Mesenchymal stem cell (in vitro differentiated cells and primary cell): ENCODE data around the gene NAA30.

Experiments
- DNase-seq: peaks from one replicate; pipeline ENCODE4 v3.0.0-alpha.2; 2013
- H2AFZ ChIP-seq: one replicate; pipeline ENCODE4 v1.6.1; 2013; ENCODE audit warnings: low read depth, mild to moderate bottlenecking, control low read depth, inconsistent platforms, low read length, moderate library complexity
- H2AK5ac ChIP-seq: 2 replicates; pipeline ENCODE4 v1.6.1; 2013; ENCODE audit warnings: low read length, moderate library complexity, mild to moderate bottlenecking, inconsistent platforms; ENCODE audit not compliant: severe bottlenecking
- H2BK120ac ChIP-seq: one replicate; pipeline ENCODE4 v1.6.1; 2013; ENCODE audit warnings: low read depth, mild to moderate bottlenecking, inconsistent platforms, low read length, moderate library complexity
- H2BK12ac ChIP-seq, 2 experiments: one replicate each; pipeline ENCODE4 v1.6.1; 2013; ENCODE audit warnings: inconsistent platforms in 2 of 2, low read length in 2 of 2, mild to moderate bottlenecking in 2 of 2, moderate library complexity in 2 of 2, control low read depth in 1 of 2
- H2BK15ac ChIP-seq: one replicate; pipeline ENCODE4 v1.6.1; 2013; ENCODE audit warnings: mild to moderate bottlenecking, low read depth, inconsistent platforms; ENCODE audit not compliant: poor library complexity, severe bottlenecking
- H2BK5ac ChIP-seq: 2 replicates; pipeline ENCODE4 v1.6.1; 2013; ENCODE audit warnings: low read depth, mild to moderate bottlenecking, low read length, control low read depth, inconsistent platforms; ENCODE audit not compliant: poor library complexity, severe bottlenecking
- H3K14ac ChIP-seq, 2 experiments: one replicate each; pipeline ENCODE4 v1.6.1; 2013; ENCODE audit warnings: inconsistent platforms in 2 of 2, low read length in 2 of 2, control low read depth in 1 of 2, mild to moderate bottlenecking in 1 of 2, moderate library complexity in 1 of 2
- H3K18ac ChIP-seq, 2 experiments: one replicate each; pipeline ENCODE4 v1.6.1; 2013; ENCODE audit warnings: inconsistent platforms in 2 of 2, low read length in 2 of 2, control low read depth in 1 of 2, low read depth in 1 of 2, mild to moderate bottlenecking in 1 of 2
- H3K23ac ChIP-seq, 2 experiments: one replicate each; pipeline ENCODE4 v1.6.1; 2013; ENCODE audit warnings: inconsistent platforms in 2 of 2, low read length in 2 of 2, mild to moderate bottlenecking in 2 of 2, moderate library complexity in 2 of 2, control low read depth in 1 of 2
- H3K27ac ChIP-seq: 2 replicates; pipeline ENCODE4 v1.5.1; 2013; ENCODE audit warnings: mild to moderate bottlenecking, moderate library complexity, low read length, control low read depth, inconsistent platforms; ENCODE audit not compliant: poor library complexity, severe bottlenecking
- H3K27me3 ChIP-seq, 2 experiments: 2 replicates each; pipeline versions ENCODE4 v1.6.1 to v1.7.0; 2013; ENCODE audit warnings: low read length in 2 of 2, mild to moderate bottlenecking in 2 of 2, moderate library complexity in 2 of 2, control low read depth in 1 of 2, inconsistent platforms in 1 of 2; ENCODE audit not compliant: control insufficient read depth in 1 of 2, insufficient read depth in 1 of 2
- H3K36me3 ChIP-seq, 2 experiments: 2 replicates each; pipeline versions ENCODE4 v1.6.1 to v1.7.0; 2013; ENCODE audit warnings: low read length in 2 of 2, control low read depth in 1 of 2, inconsistent platforms in 1 of 2, low read depth in 1 of 2, mild to moderate bottlenecking in 1 of 2; ENCODE audit not compliant: insufficient read depth in 2 of 2, control insufficient read depth in 1 of 2
- H3K4ac ChIP-seq, 2 experiments: one replicate each; pipeline ENCODE4 v1.6.1; 2013; ENCODE audit warnings: inconsistent platforms in 2 of 2, low read length in 2 of 2, mild to moderate bottlenecking in 2 of 2, moderate library complexity in 2 of 2, control low read depth in 1 of 2, low read depth in 1 of 2
- H3K4me1 ChIP-seq: 2 replicates; pipeline ENCODE4 v1.6.1; 2013; ENCODE audit warnings: low read depth, low read length, control low read depth; ENCODE audit not compliant: control insufficient read depth, insufficient read depth
- H3K4me2 ChIP-seq: 2 replicates; pipeline ENCODE4 v1.6.1; 2013; ENCODE audit warnings: low read length, mild to moderate bottlenecking, inconsistent platforms; ENCODE audit not compliant: poor library complexity, severe bottlenecking
- H3K4me3 ChIP-seq, 2 experiments: 2 replicates each; pipeline versions ENCODE4 v1.5.1 to v1.7.0; 2013; ENCODE audit warnings: low read length in 2 of 2, mild to moderate bottlenecking in 2 of 2, control low read depth in 1 of 2, low read depth in 1 of 2; ENCODE audit not compliant: insufficient read depth in 1 of 2
- H3K79me1 ChIP-seq: replicated peaks from 2 replicates; pipeline ENCODE4 v1.6.1; 2013; ENCODE audit warnings: mild to moderate bottlenecking, control low read depth, low read length, inconsistent platforms; ENCODE audit not compliant: poor library complexity, severe bottlenecking
- H3K9ac ChIP-seq: 2 replicates; pipeline ENCODE4 v1.7.0; 2013; ENCODE audit warnings: mild to moderate bottlenecking, low read length, moderate library complexity
- H3K9me3 ChIP-seq: 2 replicates; pipeline ENCODE4 v1.7.0; 2013; ENCODE audit warnings: mild to moderate bottlenecking, low read length; ENCODE audit not compliant: control insufficient read depth
- H4K8ac ChIP-seq: one replicate; pipeline ENCODE4 v1.6.1; 2013; ENCODE audit warnings: inconsistent platforms, mild to moderate bottlenecking, low read length, moderate library complexity
- H4K91ac ChIP-seq: one replicate; pipeline ENCODE4 v1.6.1; 2013; ENCODE audit warnings: mild to moderate bottlenecking, low read length, inconsistent platforms
- WGBS: methylation state at CpG from one replicate; pipeline ENCODE4 v1.1.7; 2013; ENCODE audit warnings: mixed read lengths; 5-methylcytosine and 5-hydroxymethylcytosine counted together

NAA30 gene

DNA sequence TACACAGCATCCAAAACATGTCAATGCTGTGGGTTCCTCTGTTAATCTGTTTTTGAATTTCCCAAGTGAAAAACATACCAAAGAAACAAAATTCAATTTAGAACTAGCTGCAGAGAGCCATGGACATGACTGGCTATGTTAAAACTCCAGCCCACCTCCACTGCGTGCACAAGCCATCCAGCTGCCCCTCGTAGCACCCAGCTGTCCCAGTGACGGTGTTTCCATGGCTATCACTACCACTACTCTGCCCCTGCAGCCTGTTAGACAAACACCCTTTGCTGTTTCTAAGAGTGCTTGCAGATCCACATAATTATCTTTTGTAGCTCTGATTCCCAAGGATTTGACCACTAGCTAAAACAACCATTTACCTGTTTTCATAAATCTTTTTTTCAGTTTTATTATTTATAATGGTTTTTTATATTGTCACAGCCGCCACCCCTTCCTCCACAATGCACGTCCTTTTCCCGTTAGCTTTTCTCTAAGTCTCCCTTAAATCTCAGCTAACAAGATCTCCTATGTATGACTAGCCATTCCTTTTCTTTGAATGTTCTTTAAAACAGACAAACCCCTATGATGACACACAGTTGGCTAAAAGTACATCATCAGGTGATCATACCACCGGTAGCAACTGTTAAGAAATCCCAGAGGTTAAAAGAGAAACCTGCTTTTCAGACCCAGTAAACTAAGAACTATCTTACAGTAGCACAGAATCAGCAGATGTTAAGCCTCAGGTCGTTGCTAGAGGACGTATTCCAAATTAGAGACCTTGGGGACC, 37.8 kb upstream of the NAA30 start:
- no peak for DNase-seq
- Histone ChIP-seq H3K79me1 (no peaks in the 10 kb centered on the region), H2AK5ac (no peak overlapping the region), H3K27ac (no peak overlapping the region), H3K23ac (no peak overlapping the region), H4K91ac (no peak overlapping the region), H3K36me3 (no peaks in the 10 kb centered on the region), H2BK5ac (no peak overlapping the region), H3K14ac (no peak overlapping the region), H2AFZ (no peak overlapping the region), H2BK15ac (no peak overlapping the region), H3K4ac (no peak overlapping the region), H3K4me2 (no peak overlapping the region), H4K8ac (no peak overlapping the region), H3K27me3 (no peaks in the 10 kb centered on the region), H3K4me1 (no peaks in the 10 kb centered on the region), H2BK12ac (no peak overlapping the region), H2BK120ac (no peak overlapping the region), H3K18ac (no peak overlapping the region), H3K9me3 (no peaks in the 10 kb centered on the region), H3K9ac (peak overlapping the region; percentile 12), H3K4me3 (no peak overlapping the region)
- 92% methylated on average over 9 of the region's 9 CpGs for WGBS

DNA sequence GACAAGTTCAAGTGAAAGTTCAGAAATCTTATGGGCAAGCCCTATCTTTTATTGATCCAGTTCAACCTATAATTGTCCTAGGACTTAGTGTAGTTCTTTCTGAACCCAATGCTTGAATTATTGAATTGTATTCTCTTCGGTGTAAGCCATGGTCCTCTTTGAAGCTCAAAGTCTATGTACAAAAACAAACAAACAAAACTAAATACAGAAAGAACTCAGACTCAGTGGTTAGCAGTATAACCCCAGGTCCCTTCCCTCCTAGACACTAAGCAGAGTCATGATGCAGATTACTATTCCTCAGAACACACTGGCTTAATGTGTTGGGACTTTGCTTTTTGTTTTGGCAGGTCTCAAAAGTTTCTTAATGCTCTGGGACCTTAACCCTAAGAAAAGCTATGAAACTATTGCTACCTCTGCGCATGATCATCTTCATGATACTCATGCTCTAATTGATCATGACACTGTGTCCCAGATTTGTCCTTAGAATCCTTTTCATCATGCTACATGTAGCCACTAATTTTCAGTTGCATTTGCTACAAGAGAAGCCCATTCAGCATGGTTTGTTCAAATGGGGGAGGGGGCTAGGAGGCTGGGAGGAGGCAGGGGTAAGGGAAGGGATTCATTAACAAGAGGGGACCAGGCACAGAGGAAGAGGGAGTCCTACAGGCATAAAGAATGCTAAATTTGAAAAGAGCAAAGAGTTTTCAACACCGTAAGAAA, 35.1 kb upstream of the NAA30 start:
- H2BK120ac ChIP-seq, result no peak overlapping the region
- no peak overlapping the region for H4K91ac ChIP-seq
- H3K4me2 ChIP-seq, result no peak overlapping the region
- no peak overlapping the region for H3K4me3 ChIP-seq
- H3K4me1 ChIP-seq, result no peaks in the 10 kb centered on the region
- H3K14ac ChIP-seq, result no peak overlapping the region
- H3K27ac ChIP-seq, result no peak overlapping the region
- no peaks in the 10 kb centered on the region for H3K9me3 ChIP-seq
- H2BK15ac ChIP-seq, result no peak overlapping the region
- H4K8ac ChIP-seq, result no peak overlapping the region
- H2BK5ac ChIP-seq, result no peak overlapping the region
- no peak overlapping the region for H2AK5ac ChIP-seq
- no peak overlapping the region for H2BK12ac ChIP-seq
- H3K4ac ChIP-seq, result no peak overlapping the region
- no peak overlapping the region for H2AFZ ChIP-seq
- H3K79me1 ChIP-seq, result no peaks in the 10 kb centered on the region
- no peak for DNase-seq
- 50% methylated on average over 2 of the region's 3 CpGs for WGBS
- no peak overlapping the region for H3K23ac ChIP-seq
- H3K9ac ChIP-seq, result no peak overlapping the region
- H3K36me3 ChIP-seq, result no peaks in the 10 kb centered on the region
- H3K18ac ChIP-seq, result no peak overlapping the region
- no peaks in the 10 kb centered on the region for H3K27me3 ChIP-seq

DNA sequence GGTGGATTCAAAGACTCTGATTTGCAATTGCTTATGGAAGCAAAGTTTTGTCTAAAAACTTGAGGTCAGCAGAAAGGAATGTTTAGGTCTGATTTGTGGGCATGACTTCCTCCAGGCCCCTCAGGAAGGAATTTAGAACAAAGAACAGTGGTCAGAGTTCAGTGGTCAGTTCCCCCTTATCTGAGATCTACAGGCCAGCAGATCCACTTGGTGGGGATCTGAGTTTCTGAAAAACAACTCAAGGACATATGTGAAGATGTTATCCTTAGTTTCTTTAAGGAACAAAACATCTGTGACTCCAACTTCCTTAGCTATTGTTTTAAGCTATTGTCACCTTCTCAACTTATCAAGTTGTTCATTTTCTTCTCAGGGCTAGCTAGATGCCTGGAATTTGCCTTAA, 28.0 kb upstream of the NAA30 start:
- DNase-seq, result no peak
- no peak overlapping the region for H3K4me2 ChIP-seq
- no peak overlapping the region for H2BK5ac ChIP-seq
- no peak overlapping the region for H3K14ac ChIP-seq
- no peak overlapping the region for H3K9ac ChIP-seq
- H3K4me3 ChIP-seq, result no peak overlapping the region
- peak overlapping the region; percentile 38 for H3K27ac ChIP-seq
- H3K18ac ChIP-seq, result no peak overlapping the region
- H2BK12ac ChIP-seq, result no peak overlapping the region
- H4K8ac ChIP-seq, result no peak overlapping the region
- H3K4ac ChIP-seq, result no peak overlapping the region
- H2AFZ ChIP-seq, result no peak overlapping the region
- H3K27me3 ChIP-seq, result peaks cover 0 to 5% of the 10 kb centered on the region in 2 experiments
- H3K23ac ChIP-seq, result no peak overlapping the region
- no peaks in the 10 kb centered on the region for H3K36me3 ChIP-seq
- H2AK5ac ChIP-seq, result no peak overlapping the region
- H2BK120ac ChIP-seq, result no peak overlapping the region
- H3K79me1 ChIP-seq, result no peaks in the 10 kb centered on the region
- no peak overlapping the region for H4K91ac ChIP-seq
- H2BK15ac ChIP-seq, result no peak overlapping the region
- no peaks in the 10 kb centered on the region for H3K4me1 ChIP-seq
- no peaks in the 10 kb centered on the region for H3K9me3 ChIP-seq

DNA sequence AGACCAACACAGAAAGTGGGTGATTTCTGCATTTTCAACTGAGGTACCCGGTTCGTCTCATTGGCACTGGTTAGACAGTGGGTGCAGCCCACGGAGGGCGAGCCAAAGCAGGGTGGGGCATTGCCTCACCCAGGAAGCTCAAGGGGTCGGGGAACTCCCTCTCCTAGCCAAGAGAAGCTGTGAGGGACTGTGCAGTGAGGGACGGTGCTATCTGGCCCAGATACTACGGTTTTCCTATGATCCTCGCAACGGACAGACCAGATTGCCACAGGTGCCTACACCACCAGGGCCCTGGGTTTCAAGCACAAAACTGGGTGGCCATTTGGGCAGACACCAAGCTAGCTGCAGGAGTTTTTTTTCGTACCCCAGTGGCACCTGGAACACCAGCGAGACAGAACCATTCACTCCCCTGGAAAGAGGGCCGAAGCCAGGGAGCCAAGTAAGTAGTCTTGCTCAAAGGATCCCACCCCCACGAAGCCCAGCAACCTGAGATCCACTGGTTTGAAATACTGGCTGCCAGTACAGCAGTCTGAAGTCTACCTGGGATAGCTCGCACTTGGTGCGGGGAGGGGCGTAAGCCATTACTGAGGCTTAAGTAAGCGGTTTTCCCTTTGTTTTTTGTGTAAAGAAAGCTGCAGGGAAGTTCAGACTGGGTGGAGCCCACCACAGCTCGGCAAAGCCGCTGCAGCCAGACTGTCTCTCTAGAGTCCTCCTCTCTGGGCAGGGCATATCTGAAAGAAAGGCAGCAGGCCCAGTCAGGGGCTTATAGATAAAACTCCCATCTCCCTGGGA, 25.5 kb upstream of the NAA30 start:
- Histone ChIP-seq H3K9ac (no peak overlapping the region), H3K23ac (no peak overlapping the region), H2BK15ac (no peak overlapping the region), H3K27me3 (peaks cover 0 to 5% of the 10 kb centered on the region in 2 experiments), H3K4me2 (no peak overlapping the region), H3K27ac (no peak overlapping the region), H3K36me3 (no peaks in the 10 kb centered on the region), H2AFZ (no peak overlapping the region), H4K91ac (no peak overlapping the region), H3K4me1 (no peaks in the 10 kb centered on the region), H2BK5ac (no peak overlapping the region), H3K79me1 (no peaks in the 10 kb centered on the region), H2BK12ac (no peak overlapping the region), H4K8ac (no peak overlapping the region), H2BK120ac (no peak overlapping the region), H3K4ac (no peak overlapping the region), H3K9me3 (no peaks in the 10 kb centered on the region), H3K14ac (no peak overlapping the region), H3K18ac (no peak overlapping the region), H3K4me3 (no peak overlapping the region), H2AK5ac (no peak overlapping the region)
- WGBS, result 75% methylated on average over 19 of the region's 19 CpGs
- no peak for DNase-seq
